Fibroblast of mammary gland (primary cell): ENCODE data around the gene ASMTL.

Source experiments
- DNase-seq: peaks from one replicate; pipeline ENCODE4 v3.0.0-alpha.2; 2010; ENCODE audit warnings: low read depth
- H3K4me3 ChIP-seq: 2 replicates; pipeline ENCODE4 v1.5.1; 2011; ENCODE audit warnings: low read depth, mild to moderate bottlenecking, low read length, moderate library complexity; ENCODE audit not compliant: control insufficient read depth
- TF ChIP-seq, protein P1 (sequence below): conservative IDR thresholded peaks from 2 replicates; pipeline ENCODE4 v1.5.1; 2011; ENCODE audit warnings: low read depth, low read length, inconsistent platforms; ENCODE audit not compliant: control insufficient read depth, insufficient read depth

Gene ASMTL

DNA sequence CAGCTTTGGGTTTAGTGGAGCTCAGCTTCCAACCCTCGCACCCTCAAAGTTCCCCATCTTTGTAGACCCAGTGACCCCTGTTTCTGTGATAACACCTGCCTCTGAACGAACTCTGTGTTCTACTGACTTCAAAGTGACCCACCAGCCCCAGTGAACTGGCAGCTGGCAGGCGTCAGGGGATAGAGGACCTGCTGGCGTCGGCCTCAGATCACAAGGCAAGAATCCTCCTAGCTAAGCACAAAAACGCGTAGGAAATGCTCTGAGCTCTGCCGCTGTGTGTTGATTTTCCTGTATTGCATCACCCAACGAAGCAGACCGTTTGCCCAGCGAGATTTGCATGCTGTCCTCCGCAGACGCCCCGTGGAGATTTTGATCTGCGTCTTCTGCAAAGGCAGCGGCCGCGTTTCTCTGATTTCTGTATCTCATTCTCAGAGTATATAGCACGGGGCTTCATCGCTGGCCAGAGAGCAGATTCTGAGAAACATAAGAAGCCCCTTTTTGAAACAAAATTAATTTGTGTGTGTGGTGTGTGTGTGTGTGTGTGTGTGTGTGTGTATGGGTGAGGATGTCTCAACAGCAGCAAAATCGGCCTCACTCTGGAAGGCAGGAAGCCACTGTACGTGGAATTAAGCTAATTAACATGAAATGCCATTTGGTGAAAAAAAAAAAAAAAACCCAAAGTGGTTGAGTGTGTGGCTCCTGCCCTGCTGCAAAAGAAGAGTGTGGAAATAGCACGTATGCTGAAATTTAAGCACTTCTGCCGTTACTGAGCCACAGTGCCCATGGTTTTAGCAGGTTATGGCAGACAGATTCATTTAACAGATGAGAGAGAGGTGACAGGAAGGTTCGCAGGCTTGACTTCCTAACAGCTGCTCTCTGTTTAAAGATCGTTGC, 29.2 kb upstream of the ASMTL start:
- no peak overlapping the region for H3K4me3 ChIP-seq
- peak; percentile 49 for DNase-seq
- TF ChIP-seq, protein P1, sequence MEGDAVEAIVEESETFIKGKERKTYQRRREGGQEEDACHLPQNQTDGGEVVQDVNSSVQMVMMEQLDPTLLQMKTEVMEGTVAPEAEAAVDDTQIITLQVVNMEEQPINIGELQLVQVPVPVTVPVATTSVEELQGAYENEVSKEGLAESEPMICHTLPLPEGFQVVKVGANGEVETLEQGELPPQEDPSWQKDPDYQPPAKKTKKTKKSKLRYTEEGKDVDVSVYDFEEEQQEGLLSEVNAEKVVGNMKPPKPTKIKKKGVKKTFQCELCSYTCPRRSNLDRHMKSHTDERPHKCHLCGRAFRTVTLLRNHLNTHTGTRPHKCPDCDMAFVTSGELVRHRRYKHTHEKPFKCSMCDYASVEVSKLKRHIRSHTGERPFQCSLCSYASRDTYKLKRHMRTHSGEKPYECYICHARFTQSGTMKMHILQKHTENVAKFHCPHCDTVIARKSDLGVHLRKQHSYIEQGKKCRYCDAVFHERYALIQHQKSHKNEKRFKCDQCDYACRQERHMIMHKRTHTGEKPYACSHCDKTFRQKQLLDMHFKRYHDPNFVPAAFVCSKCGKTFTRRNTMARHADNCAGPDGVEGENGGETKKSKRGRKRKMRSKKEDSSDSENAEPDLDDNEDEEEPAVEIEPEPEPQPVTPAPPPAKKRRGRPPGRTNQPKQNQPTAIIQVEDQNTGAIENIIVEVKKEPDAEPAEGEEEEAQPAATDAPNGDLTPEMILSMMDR = no peak

DNA sequence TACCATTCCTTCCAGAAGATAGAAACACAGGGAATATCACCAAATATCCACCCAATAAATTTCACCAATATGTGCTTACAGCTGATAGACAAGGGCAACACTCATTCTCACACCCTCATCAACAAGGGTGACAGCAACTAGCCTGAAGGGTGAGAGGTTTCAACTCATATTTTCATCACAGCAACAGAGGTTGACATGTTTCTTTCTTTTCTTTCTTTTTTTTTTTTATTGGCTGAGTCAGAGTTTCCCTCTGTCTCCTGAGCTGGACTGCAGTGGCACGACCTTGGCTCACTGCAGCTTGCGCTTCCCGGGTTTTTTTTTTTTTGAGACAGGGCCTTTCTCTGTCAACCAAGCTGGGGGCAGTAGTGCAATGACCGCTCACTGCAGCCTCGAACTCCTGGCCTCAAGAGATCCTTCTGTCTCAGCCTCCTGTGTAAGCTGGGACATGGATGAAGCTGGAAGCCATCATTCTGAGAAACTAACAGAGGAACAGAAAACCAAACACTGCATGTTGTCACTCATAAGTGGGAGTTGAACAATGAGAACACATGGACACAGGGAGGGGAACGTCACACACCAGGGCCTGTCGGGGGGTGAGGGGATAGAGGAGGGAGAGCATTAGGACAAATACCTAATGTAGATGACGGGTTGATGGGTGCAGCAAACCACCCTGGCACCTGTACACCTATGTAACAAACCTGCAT, 27.5 kb upstream of the ASMTL start:
- DNase-seq = no peak
- TF ChIP-seq, protein P1 = no peak
- no peak overlapping the region for H3K4me3 ChIP-seq

DNA sequence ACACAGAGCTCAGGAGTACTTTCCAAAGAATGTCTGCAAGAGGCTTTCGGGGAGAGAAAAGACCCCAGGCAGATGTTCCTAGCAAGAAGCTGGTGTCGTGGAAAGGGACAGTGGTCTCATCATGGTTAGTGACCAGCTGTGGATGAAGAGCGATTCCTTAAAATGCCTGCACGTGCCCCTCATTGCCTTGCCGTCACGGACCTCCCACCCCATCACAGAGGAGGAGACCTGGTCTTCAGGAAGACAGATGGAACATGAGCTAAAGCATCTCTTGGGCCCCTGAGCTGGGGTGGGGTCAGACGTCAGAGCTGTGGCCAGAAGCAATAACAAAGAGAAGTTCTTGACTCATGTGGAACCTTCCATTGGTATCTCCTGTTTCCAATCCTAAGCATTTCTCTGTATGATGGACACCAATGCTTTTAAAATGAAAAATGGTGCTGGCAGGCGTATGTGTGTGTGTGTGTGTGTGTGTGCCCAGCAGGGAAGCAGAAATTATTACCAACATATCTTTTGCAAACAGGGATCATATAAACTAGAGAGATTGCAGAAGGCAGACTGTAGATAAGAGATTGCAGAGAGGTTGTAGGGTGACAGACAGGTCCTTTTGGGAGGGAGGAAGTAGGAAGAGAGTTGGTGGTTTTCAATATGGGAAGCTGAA, 25.2 kb upstream of the ASMTL start:
- DNase-seq = no peak
- TF ChIP-seq, protein P1 = no peak
- H3K4me3 ChIP-seq = no peak overlapping the region

DNA sequence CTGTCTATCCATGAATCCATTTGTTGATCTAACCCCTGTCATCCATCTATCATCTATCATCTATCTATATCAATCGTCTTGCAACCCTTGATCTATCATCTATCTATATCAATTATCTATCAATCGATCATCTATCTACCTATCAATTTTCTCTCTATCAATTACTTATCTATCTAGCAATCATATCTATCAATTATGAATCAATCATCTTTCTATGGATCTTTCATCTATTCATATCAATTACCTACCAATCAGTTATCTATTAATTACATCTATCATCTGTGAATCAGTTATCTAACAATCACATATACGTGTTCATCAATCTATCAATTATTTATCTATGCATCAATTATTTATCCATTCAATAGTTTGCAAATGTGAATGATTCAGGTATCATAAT, 24.5 kb upstream of the ASMTL start:
- DNase-seq = no peak
- no peak overlapping the region for H3K4me3 ChIP-seq
- TF ChIP-seq, protein P1 = no peak

DNA sequence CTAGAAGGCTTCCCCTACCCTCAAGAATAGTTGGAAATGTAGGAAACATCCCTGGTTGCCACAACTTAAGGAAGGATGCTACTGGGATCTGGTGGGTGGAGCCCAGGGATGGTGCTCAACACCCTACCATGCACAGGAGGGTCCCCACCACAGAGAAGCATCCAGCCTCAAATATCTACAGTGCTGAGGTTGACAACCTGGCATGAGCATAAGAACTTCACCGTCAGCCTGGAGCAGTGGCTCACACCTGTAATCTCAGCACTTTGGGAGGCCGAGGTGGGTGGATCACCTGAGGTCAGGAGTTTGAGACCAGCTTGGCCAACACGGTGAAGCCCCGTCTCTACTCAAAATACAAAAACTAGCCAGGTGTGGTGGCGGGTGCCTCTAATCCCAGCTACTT, 24.0 kb upstream of the ASMTL start:
- H3K4me3 ChIP-seq = no peak overlapping the region
- DNase-seq = no peak
- TF ChIP-seq, protein P1 = no peak

DNA sequence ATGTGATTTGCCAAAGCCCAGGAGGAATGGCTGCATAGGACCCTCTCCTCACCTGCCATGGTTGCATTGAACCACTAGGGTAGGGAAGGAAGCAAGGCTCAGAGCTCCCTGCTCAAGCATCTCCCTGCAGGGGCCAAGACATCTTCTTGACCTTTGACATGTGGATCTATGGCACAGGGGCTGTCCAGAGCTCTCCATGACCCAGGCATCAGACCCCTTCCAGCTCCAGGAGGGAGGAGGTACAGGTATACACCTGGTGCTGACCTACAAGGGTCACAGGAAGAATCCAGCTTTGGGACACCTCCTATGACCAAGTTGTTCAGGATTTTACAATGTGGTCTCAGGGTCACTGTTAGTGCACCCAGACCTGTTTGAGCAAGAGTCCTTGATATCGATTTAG, 23.2 kb upstream of the ASMTL start:
- TF ChIP-seq, protein P1 = no peak
- DNase-seq = no peak
- no peak overlapping the region for H3K4me3 ChIP-seq
